Tibial nerve (tissue), 4 donors: ENCODE results near the gene SIK2.

Source experiments
- CTCF ChIP-seq, 5 experiments: fragments of 200-600 bp in 3 of 5; fragments of 450-650 bp in 2 of 5; sonication (generic) in 3 of 5; IDR thresholded peaks; one replicate each; pipeline ENCODE4 v1.5.1; 2016 to 2019; ENCODE audit warnings: antibody characterized with exemption in 5 of 5, mild to moderate bottlenecking in 3 of 5, moderate library complexity in 2 of 5
- EP300 ChIP-seq, 2 donors: sonication (generic); formaldehyde crosslinking; IDR thresholded peaks; one replicate each; pipeline ENCODE4 v1.6.1; 2017; ENCODE audit warnings: antibody characterized with exemption in 2 of 2, mild to moderate bottlenecking in 1 of 2
- POLR2A ChIP-seq, 2 donors: fragments of 450-650 bp; IDR thresholded peaks; one replicate each; pipeline ENCODE4 v1.6.1; 2017; ENCODE audit warnings: antibody characterized with exemption in 2 of 2, mild to moderate bottlenecking in 2 of 2, moderate library complexity in 2 of 2

- TF ChIP-seq EP300 (IDR thresholded peaks at IDR 0.05) = no peak
- no peak for TF ChIP-seq CTCF (IDR thresholded peaks at IDR 0.05)
- TF ChIP-seq POLR2A (IDR thresholded peaks at IDR 0.05) = no peak
Measured at GRCh38 chr11:111761036-111761435, 158.8 kb downstream of the SIK2 start.
